HL-60 (cell line): Measurements from ENCODE around the gene WIZ.

Experiments used
- DNase-seq, 2 experiments: peaks; one replicate each; pipeline ENCODE4 v3.0.0-alpha.2; 2010 to 2020; ENCODE audit warnings: low read depth in 1 of 2, low spot score in 1 of 2
- H3K27ac ChIP-seq: fragments of 250-450 bp; sonication (Bioruptor Pico); replicated peaks from 2 replicates; pipeline ENCODE4 v1.5.1; 2020; ENCODE audit warnings: mild to moderate bottlenecking, moderate library complexity
- H3K27me3 ChIP-seq: fragments of 250-450 bp; sonication (Bioruptor Pico); 2 replicates; pipeline ENCODE4 v1.5.1; 2021; ENCODE audit warnings: mild to moderate bottlenecking, moderate library complexity; ENCODE audit not compliant: insufficient read depth, poor library complexity, severe bottlenecking
- H3K4me3 ChIP-seq: replicated peaks from 2 replicates; pipeline ENCODE4 v1.5.1; 2011; ENCODE audit warnings: mild to moderate bottlenecking, control low read depth, low read length; ENCODE audit not compliant: insufficient read depth
- GABPA ChIP-seq: IDR thresholded peaks from 2 replicates; pipeline ENCODE4 v1.6.1; 2012; ENCODE audit warnings: low read depth
- POLR2AphosphoS5 ChIP-seq: IDR thresholded peaks from 2 replicates; pipeline ENCODE4 v1.6.1; 2012; ENCODE audit warnings: low read depth
- SPI1 ChIP-seq: IDR thresholded peaks from 2 replicates; pipeline ENCODE4 v1.6.1; 2012; ENCODE audit warnings: low read depth, mild to moderate bottlenecking, borderline replicate concordance
- TF ChIP-seq, protein P1 (sequence below): IDR thresholded peaks from 2 replicates; pipeline ENCODE4 v1.6.1; 2012; ENCODE audit warnings: low read depth; ENCODE audit not compliant: insufficient replicate concordance
- TF ChIP-seq, protein P2 (sequence below): IDR thresholded peaks from one replicate; pipeline ENCODE4 v1.5.1; 2011; ENCODE audit warnings: low read length, control low read depth, inconsistent platforms; ENCODE audit not compliant: insufficient read depth

WIZ gene

DNA sequence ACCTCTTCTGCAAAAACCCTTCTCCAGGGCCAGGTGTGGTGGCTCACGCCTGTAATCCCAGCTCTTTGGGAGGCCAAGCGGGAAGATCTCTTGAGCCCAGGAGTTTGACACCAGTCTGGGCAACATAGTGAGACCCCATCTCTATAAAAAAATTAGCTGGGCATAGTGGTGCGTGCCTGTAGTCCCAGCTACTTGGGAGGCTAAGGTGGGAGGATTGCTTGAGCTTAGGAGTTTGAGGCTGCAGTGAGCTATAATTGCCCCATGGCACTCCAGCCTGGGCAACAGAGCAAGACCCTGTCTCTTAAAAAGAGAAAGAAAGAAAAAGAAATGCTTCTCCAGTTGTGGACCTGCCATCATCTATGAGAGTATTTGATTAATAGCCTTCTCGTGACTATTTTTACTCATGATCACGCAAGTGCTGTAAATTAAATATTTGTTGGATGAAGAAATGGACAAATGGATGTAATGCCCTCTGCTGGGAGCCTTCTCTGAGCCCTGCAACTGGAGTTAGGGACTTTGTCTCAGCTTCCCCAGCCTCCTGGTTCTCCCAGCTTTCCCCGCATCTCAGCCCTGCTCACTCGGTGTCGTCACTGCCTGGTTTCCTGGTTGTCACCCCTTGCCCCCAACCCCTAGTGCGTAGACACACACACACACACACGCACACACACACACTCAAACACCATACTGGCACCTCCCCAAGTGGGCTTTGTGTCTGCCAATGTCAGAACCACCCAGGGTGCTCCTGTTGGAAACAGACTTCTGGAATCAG is 12.2 kb downstream of the WIZ start:
- Histone ChIP-seq H3K27ac (no peak overlapping the region), H3K4me3 (no peak overlapping the region), H3K27me3 (no peaks in the 10 kb centered on the region)
- no peak for DNase-seq
- TF ChIP-seq SPI1: no peak
- TF ChIP-seq, protein P1, sequence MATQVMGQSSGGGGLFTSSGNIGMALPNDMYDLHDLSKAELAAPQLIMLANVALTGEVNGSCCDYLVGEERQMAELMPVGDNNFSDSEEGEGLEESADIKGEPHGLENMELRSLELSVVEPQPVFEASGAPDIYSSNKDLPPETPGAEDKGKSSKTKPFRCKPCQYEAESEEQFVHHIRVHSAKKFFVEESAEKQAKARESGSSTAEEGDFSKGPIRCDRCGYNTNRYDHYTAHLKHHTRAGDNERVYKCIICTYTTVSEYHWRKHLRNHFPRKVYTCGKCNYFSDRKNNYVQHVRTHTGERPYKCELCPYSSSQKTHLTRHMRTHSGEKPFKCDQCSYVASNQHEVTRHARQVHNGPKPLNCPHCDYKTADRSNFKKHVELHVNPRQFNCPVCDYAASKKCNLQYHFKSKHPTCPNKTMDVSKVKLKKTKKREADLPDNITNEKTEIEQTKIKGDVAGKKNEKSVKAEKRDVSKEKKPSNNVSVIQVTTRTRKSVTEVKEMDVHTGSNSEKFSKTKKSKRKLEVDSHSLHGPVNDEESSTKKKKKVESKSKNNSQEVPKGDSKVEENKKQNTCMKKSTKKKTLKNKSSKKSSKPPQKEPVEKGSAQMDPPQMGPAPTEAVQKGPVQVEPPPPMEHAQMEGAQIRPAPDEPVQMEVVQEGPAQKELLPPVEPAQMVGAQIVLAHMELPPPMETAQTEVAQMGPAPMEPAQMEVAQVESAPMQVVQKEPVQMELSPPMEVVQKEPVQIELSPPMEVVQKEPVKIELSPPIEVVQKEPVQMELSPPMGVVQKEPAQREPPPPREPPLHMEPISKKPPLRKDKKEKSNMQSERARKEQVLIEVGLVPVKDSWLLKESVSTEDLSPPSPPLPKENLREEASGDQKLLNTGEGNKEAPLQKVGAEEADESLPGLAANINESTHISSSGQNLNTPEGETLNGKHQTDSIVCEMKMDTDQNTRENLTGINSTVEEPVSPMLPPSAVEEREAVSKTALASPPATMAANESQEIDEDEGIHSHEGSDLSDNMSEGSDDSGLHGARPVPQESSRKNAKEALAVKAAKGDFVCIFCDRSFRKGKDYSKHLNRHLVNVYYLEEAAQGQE: no peak
- no peak for TF ChIP-seq POLR2AphosphoS5
- no peak for TF ChIP-seq GABPA
- TF ChIP-seq, protein P2, sequence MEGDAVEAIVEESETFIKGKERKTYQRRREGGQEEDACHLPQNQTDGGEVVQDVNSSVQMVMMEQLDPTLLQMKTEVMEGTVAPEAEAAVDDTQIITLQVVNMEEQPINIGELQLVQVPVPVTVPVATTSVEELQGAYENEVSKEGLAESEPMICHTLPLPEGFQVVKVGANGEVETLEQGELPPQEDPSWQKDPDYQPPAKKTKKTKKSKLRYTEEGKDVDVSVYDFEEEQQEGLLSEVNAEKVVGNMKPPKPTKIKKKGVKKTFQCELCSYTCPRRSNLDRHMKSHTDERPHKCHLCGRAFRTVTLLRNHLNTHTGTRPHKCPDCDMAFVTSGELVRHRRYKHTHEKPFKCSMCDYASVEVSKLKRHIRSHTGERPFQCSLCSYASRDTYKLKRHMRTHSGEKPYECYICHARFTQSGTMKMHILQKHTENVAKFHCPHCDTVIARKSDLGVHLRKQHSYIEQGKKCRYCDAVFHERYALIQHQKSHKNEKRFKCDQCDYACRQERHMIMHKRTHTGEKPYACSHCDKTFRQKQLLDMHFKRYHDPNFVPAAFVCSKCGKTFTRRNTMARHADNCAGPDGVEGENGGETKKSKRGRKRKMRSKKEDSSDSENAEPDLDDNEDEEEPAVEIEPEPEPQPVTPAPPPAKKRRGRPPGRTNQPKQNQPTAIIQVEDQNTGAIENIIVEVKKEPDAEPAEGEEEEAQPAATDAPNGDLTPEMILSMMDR: no peak

DNA sequence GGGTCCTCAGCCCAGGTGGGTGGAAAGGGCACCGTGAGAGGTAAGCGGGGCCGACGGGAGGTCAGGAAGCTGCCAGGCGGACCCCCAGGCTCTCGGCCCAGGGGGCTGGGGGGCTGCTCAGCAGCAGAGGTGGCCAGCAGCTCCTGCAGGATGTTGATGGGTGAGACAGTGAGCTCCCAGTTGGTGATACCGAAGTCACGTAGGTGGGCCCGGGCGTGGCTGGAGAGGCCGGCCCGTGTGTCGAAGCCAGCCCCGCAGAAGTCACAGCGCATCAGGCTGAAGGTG is 13.0 kb downstream of the WIZ start:
- H3K4me3 ChIP-seq: no peak overlapping the region
- H3K27me3 ChIP-seq: no peaks in the 10 kb centered on the region
- TF ChIP-seq SPI1 (no peak), POLR2AphosphoS5 (no peak), GABPA (no peak)
- TF ChIP-seq, protein P2: no peak
- TF ChIP-seq, protein P1: no peak
- H3K27ac ChIP-seq: no peak overlapping the region
- DNase-seq: no peak

DNA sequence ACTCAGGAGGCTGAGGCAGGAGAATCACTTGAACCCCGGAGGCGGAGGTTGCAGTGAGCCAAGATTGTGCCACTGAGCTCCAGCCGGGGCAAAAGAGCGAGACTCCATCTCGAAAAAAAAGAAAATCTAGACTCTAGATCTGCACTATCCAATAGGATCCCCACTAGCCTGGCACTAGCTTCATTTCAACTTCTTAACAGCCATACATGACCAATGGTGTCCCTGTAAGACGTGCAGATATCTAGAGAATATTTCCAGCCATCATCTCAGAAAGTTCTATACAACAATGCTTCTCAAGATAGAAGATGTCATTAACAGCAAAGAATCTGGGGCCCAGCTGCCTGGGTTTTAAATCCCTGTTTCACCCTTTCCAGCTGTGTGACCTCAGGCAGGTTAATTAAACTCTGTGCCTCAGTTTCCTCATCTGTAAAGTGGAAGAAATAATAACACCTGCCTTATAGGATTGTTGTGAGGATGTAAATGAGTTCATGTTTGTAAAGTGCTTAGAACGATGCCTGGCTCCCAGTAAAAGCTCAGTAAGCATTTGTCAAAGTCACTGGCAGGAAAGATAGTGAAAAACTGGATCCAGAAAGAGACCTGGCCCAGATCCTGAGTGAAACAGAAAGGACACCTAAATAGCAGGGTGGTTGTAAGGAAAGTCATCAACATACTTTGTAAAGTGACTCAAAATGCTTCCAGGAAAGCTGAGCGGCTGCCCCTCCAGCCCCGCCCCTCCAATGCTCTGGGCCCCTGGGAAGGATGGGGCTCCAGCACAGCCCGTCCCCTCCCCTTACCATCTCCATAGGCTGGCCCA is 13.5 kb downstream of the WIZ start:
- TF ChIP-seq SPI1 (no peak), GABPA (no peak), POLR2AphosphoS5 (no peak)
- TF ChIP-seq, protein P1: no peak
- TF ChIP-seq, protein P2: no peak
- Histone ChIP-seq H3K27ac (no peak overlapping the region), H3K27me3 (no peaks in the 10 kb centered on the region), H3K4me3 (no peak overlapping the region)
- DNase-seq: no peak
